HepG2 (cell line): Measurements from ENCODE around the gene MDP1. TPM values are rescaled to one million over a fixed set of nuclear protein-coding genes. Genes with fewer than 3 reads are reported as not detected.
A peak's percentile ranks its signal among the peaks of the same experiment; 100 is the strongest.

Experiments
- ARNTL ChIP-seq: sonication (generic); formaldehyde crosslinking; IDR thresholded peaks from 2 replicates; pipeline ENCODE4 v1.4.0; 2020; ENCODE audit warnings: mild to moderate bottlenecking, missing genetic modification reagents
- DR1 ChIP-seq: sonication (generic); formaldehyde crosslinking; IDR thresholded peaks from 2 replicates; pipeline ENCODE4 v1.8.0; 2021; ENCODE audit warnings: mild to moderate bottlenecking, missing genetic modification reagents, inconsistent platforms
- MIXL1 ChIP-seq: IDR thresholded peaks from 2 replicates; pipeline ENCODE4 v1.6.1; 2016
- NKX3-1 ChIP-seq: sonication (generic); formaldehyde crosslinking; IDR thresholded peaks from 2 replicates; pipeline ENCODE4 v1.5.0; 2020; ENCODE audit warnings: missing genetic modification reagents
- SMAD1 ChIP-seq: sonication (generic); formaldehyde crosslinking; IDR thresholded peaks from 2 replicates; pipeline ENCODE4 v1.4.0; 2020; ENCODE audit warnings: missing genetic modification reagents, low read depth, mild to moderate bottlenecking, borderline replicate concordance
- TMF1 ChIP-seq: sonication (generic); formaldehyde crosslinking; IDR thresholded peaks from 2 replicates; pipeline ENCODE4 v1.8.1; 2022; ENCODE audit warnings: low read depth, missing genetic modification reagents
- ZNF251 ChIP-seq: sonication (generic); formaldehyde crosslinking; IDR thresholded peaks from 2 replicates; pipeline ENCODE4 v1.9.0; 2021; ENCODE audit warnings: mild to moderate bottlenecking, missing genetic modification reagents
- ZNF296 ChIP-seq: sonication (generic); formaldehyde crosslinking; conservative IDR thresholded peaks from 2 replicates; pipeline ENCODE4 v1.5.0; 2020; ENCODE audit warnings: mild to moderate bottlenecking, missing genetic modification reagents
- ZNF350 ChIP-seq: sonication (generic); formaldehyde crosslinking; IDR thresholded peaks from 2 replicates; pipeline ENCODE4 v1.4.0; 2020; ENCODE audit warnings: mild to moderate bottlenecking, low read depth, missing genetic modification reagents, borderline replicate concordance
- ZNF552 ChIP-seq: sonication (generic); formaldehyde crosslinking; IDR thresholded peaks from 2 replicates; pipeline ENCODE4 v1.9.0; 2022; ENCODE audit warnings: missing genetic modification reagents, mild to moderate bottlenecking, borderline replicate concordance
- ZNF558 ChIP-seq: sonication (generic); formaldehyde crosslinking; IDR thresholded peaks from 2 replicates; pipeline ENCODE4 v1.9.0; 2022; ENCODE audit warnings: mild to moderate bottlenecking, missing genetic modification reagents, borderline replicate concordance
- ZNF720 ChIP-seq: sonication (generic); formaldehyde crosslinking; IDR thresholded peaks from 2 replicates; pipeline ENCODE4 v1.4.0; 2020; ENCODE audit warnings: missing genetic modification reagents
- ZNF839 ChIP-seq: sonication (generic); formaldehyde crosslinking; IDR thresholded peaks from 2 replicates; pipeline ENCODE4 v1.4.0; 2020; ENCODE audit warnings: missing genetic modification reagents, mild to moderate bottlenecking, borderline replicate concordance
- ZNF891 ChIP-seq: sonication (generic); formaldehyde crosslinking; IDR thresholded peaks from 2 replicates; pipeline ENCODE4 v1.5.0; 2020; ENCODE audit warnings: mild to moderate bottlenecking, missing genetic modification reagents
- polyA plus RNA-seq, 8 experiments: library from polyadenylated mRNA; depleted of rRNA in 3 of 8; stranded (reverse) in 7 of 8; unstranded in 1 of 8; fragments of >200 nt; fragmentation: Illumina TruSeq in 4 of 8; extraction: Trizol in 4 of 8; gene quantifications; 2 replicates each; pipeline versions ENCODE4 v1.2.1 to v1.2.3, GENCODE V29; 2011 to 2016; ENCODE audit warnings: low read depth in 4 of 8, missing spikeins in 1 of 8, mixed read lengths in 1 of 8; ENCODE audit not compliant: insufficient read depth in 1 of 8
- total RNA-seq, 5 experiments: library from RNA; depleted of rRNA; stranded (reverse); fragments of >200 nt; fragmentation: Illumina TruSeq; extraction: Trizol; gene quantifications; 2 replicates each; pipeline ENCODE4 v1.2.3, GENCODE V29; 2016; ENCODE audit warnings: low read depth in 1 of 5
- TF ChIP-seq, protein P1 (sequence below): sonication (generic); formaldehyde crosslinking; IDR thresholded peaks from 2 replicates; pipeline ENCODE4 v1.5.0; 2020; ENCODE audit warnings: mild to moderate bottlenecking, low read depth, missing genetic modification reagents, borderline replicate concordance
- TF ChIP-seq, protein P2 (sequence below), 2 experiments: fragments of 450-650 bp in 1 of 2; sonication (generic) in 1 of 2; formaldehyde crosslinking in 1 of 2; IDR thresholded peaks; 2 replicates each; pipeline versions ENCODE4 v1.6.1 to v1.8.0; 2016 to 2022; ENCODE audit warnings: antibody characterized with exemption in 1 of 2, mild to moderate bottlenecking in 1 of 2, missing genetic modification reagents in 1 of 2
- TF ChIP-seq, protein P3 (sequence below): sonication (generic); formaldehyde crosslinking; IDR thresholded peaks from 2 replicates; pipeline ENCODE4 v1.4.0; 2020; ENCODE audit warnings: missing genetic modification reagents

MDP1 gene
- total and polyA plus RNA-seq, 2 of the 13 experiments (the other 11 are each of a cell fraction or from before 2014, with no cell fraction given): 44.1 to 48.7 TPM

DNA sequence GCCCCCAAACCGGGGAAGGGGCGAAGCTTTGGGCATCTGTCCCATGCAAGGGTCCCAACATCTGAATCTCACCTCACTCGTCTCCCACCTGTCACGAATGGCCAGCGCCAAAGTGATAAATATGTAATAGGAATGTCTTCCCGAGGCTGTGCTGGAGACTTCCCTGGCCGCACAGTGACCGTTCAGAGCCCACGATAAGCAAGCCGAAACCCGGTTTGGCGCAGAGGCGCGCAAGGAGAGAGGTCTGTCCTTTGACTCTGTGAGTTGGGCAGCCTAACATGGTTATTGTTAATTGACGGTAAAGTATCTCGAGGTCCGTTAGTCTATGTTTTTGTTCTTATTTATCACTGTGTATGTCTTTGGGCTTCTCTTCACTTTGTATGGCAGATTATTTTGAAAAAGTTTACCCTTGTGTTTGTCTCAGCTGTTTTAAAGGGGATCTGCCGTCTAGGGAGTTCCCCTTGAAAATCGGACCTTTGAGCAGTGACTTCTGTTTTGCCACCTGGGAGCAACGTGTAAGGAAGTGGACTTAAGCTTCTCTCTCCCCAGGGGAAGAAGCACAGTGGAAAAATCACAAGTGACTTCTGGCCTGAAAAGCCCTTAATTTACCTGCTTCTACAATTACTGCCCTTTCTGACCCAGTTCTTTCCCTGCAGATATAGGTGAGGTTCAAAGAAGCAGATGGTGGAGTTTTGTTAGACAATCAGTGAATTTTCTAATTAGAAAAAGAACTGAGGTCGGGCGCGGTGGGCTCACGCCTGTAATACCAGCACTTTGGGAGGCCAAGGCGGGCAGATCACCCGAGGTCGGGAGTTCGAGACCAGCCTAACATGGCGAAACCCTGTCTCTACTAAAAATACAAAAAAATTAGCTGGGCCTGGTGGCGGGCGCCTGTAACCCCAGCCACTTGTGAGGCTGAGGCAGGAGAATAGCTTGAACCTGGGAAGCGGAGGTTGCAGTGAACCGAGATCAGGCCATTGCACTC, 19.5 kb downstream of the MDP1 start (continued):
- TF ChIP-seq ZNF891 (CRISPR knock-in tag): no peak
- TF ChIP-seq ARNTL: peak; percentile 34; the same call in 1 of the 2 replicates
- no peak; the same call in 1 of the 2 replicates for TF ChIP-seq ZNF350 (CRISPR knock-in tag)
- TF ChIP-seq MIXL1 (CRISPR knock-in tag): no peak
- TF ChIP-seq, protein P1, sequence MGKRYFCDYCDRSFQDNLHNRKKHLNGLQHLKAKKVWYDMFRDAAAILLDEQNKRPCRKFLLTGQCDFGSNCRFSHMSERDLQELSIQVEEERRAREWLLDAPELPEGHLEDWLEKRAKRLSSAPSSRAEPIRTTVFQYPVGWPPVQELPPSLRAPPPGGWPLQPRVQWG (CRISPR knock-in tag): no peak
- TF ChIP-seq, protein P2, sequence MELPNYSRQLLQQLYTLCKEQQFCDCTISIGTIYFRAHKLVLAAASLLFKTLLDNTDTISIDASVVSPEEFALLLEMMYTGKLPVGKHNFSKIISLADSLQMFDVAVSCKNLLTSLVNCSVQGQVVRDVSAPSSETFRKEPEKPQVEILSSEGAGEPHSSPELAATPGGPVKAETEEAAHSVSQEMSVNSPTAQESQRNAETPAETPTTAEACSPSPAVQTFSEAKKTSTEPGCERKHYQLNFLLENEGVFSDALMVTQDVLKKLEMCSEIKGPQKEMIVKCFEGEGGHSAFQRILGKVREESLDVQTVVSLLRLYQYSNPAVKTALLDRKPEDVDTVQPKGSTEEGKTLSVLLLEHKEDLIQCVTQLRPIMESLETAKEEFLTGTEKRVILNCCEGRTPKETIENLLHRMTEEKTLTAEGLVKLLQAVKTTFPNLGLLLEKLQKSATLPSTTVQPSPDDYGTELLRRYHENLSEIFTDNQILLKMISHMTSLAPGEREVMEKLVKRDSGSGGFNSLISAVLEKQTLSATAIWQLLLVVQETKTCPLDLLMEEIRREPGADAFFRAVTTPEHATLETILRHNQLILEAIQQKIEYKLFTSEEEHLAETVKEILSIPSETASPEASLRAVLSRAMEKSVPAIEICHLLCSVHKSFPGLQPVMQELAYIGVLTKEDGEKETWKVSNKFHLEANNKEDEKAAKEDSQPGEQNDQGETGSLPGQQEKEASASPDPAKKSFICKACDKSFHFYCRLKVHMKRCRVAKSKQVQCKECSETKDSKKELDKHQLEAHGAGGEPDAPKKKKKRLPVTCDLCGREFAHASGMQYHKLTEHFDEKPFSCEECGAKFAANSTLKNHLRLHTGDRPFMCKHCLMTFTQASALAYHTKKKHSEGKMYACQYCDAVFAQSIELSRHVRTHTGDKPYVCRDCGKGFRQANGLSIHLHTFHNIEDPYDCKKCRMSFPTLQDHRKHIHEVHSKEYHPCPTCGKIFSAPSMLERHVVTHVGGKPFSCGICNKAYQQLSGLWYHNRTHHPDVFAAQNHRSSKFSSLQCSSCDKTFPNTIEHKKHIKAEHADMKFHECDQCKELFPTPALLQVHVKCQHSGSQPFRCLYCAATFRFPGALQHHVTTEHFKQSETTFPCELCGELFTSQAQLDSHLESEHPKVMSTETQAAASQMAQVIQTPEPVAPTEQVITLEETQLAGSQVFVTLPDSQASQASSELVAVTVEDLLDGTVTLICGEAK (IDR thresholded peaks at IDR 0.05): no peak
- TF ChIP-seq, protein P2 (CRISPR knock-in tag; IDR thresholded peaks at IDR 0.05): no peak; the same call in 1 of the 2 replicates
- peak; percentile 77; the same call in 1 of the 2 replicates for TF ChIP-seq NKX3-1 (CRISPR knock-in tag)
- TF ChIP-seq ZNF296 (CRISPR knock-in tag): no peak
- TF ChIP-seq ZNF720 (CRISPR knock-in tag): no peak
- no peak for TF ChIP-seq ZNF251
- TF ChIP-seq TMF1: no peak; the same call in 1 of the 2 replicates
- TF ChIP-seq ZNF558 (CRISPR knock-in tag): no peak
- no peak for TF ChIP-seq ZNF839 (CRISPR knock-in tag)
- no peak for TF ChIP-seq DR1 (CRISPR knock-in tag)
- TF ChIP-seq SMAD1 (CRISPR knock-in tag): no peak
- TF ChIP-seq, protein P3, sequence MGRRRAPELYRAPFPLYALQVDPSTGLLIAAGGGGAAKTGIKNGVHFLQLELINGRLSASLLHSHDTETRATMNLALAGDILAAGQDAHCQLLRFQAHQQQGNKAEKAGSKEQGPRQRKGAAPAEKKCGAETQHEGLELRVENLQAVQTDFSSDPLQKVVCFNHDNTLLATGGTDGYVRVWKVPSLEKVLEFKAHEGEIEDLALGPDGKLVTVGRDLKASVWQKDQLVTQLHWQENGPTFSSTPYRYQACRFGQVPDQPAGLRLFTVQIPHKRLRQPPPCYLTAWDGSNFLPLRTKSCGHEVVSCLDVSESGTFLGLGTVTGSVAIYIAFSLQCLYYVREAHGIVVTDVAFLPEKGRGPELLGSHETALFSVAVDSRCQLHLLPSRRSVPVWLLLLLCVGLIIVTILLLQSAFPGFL: peak; percentile 54; the same call in 1 of the 2 replicates
- no peak for TF ChIP-seq ZNF552
